Vagina (tissue), 2 donors: ENCODE data around the gene SLC38A5.

Experiments
- CTCF ChIP-seq, 3 experiments: fragments of 450-650 bp in 2 of 3; fragments of 200-600 bp in 1 of 3; sonication (generic) in 1 of 3; IDR thresholded peaks; one replicate each; pipeline ENCODE4 v1.5.1; 2017 to 2019; ENCODE audit warnings: antibody characterized with exemption in 3 of 3, mild to moderate bottlenecking in 2 of 3, moderate library complexity in 2 of 3
- POLR2AphosphoS5 ChIP-seq, 2 donors: sonication (generic); formaldehyde crosslinking; IDR thresholded peaks; one replicate each; pipeline ENCODE4 v1.9.0; 2017; ENCODE audit warnings: antibody characterized with exemption in 2 of 2, mild to moderate bottlenecking in 2 of 2, low read depth in 1 of 2; ENCODE audit not compliant: insufficient read depth in 1 of 2

GRCh38 chrX:48497871-48498270 is 27.8 kb upstream of the SLC38A5 start:
- TF ChIP-seq POLR2AphosphoS5 (IDR thresholded peaks at IDR 0.05; ENCODE audit: insufficient read depth in 1 of 2, low read depth in 1 of 2), result no peak
- no peak for TF ChIP-seq CTCF (IDR thresholded peaks at IDR 0.05)
